Left lung (tissue), 10 donors: ENCODE results near the gene MSH3. TPM values are rescaled to one million over a fixed set of nuclear protein-coding genes. Genes with fewer than 3 reads are reported as not detected.

Experiments
- ATAC-seq: fragments of 200-7000 bp; cut with Tn5 transposase; one replicate; pipeline ENCODE4 v1.9.1; 2020; ENCODE audit warnings: moderate library complexity
- DNase-seq, 4 donors: peaks; one replicate each; pipeline ENCODE4 v3.0.0-alpha.2; 2013 to 2020
- H3K27ac ChIP-seq, 2 donors: fragments of 200-600 bp; sonication (generic) in 1 of 2; one replicate each; pipeline versions ENCODE4 v1.5.0 to v1.8.0; 2020 to 2021
- H3K27me3 ChIP-seq, 2 donors: fragments of 200-600 bp; sonication (generic) in 1 of 2; one replicate each; pipeline versions ENCODE4 v1.5.0 to v1.8.0; 2020 to 2021
- H3K36me3 ChIP-seq, 2 donors: fragments of 200-600 bp; sonication (generic) in 1 of 2; one replicate each; pipeline versions ENCODE4 v1.5.0 to v1.8.0; 2020 to 2021
- H3K4me1 ChIP-seq, 2 donors: fragments of 200-600 bp; one replicate each; pipeline ENCODE4 v1.8.0; 2021
- H3K4me3 ChIP-seq, 2 donors: fragments of 200-600 bp; sonication (generic) in 1 of 2; one replicate each; pipeline versions ENCODE4 v1.5.0 to v1.8.0; 2020 to 2021; ENCODE audit warnings: mild to moderate bottlenecking in 1 of 2
- H3K9me3 ChIP-seq, 2 donors: fragments of 200-600 bp; sonication (generic) in 1 of 2; one replicate each; pipeline versions ENCODE4 v1.5.0 to v1.8.0; 2020 to 2021
- intact Hi-C, 2 donors: fragments of 100-400 bp; cut with DNase I; formaldehyde crosslinking; loops; one replicate each; pipeline versions ENCODE4 v1.11.2 to v1.14.2; 2022
- polyA plus RNA-seq, 6 donors: library from polyadenylated mRNA; unstranded; fragments of 120-200 nt; gene quantifications; one replicate each; pipeline ENCODE4 v1.2.1, GENCODE V29; 2013; ENCODE audit not compliant: insufficient read length in 6 of 6
- total RNA-seq, 2 donors: library from RNA; stranded (reverse); fragmentation: NEBNext Ultra II Directional; extraction: Animal tissue kit (Norgen Biotek cat#: 25700); gene quantifications; one replicate each; pipeline ENCODE4 v1.2.1, GENCODE V29; 2021
- TF ChIP-seq, protein P1 (sequence below), 2 donors: fragments of 200-600 bp; sonication (generic) in 1 of 2; IDR thresholded peaks; one replicate each; pipeline versions ENCODE4 v1.5.0 to v1.8.0; 2021; ENCODE audit warnings: antibody characterized with exemption in 2 of 2
- donor health status: DM: no; HTN: yes; CAD: no.
- donor health status: DM: no; HTN: no; CAD: no.

Gene MSH3
- total and polyA plus RNA-seq, 8 donors = 12.7 to 20.1 (median 16.2) TPM

- ATAC-seq = no peak
These were observed 44.8 kb upstream of the MSH3 start for GRCh38 chr5:80609692-80610091.

GRCh38 chr5:80615266-80615914 is 39.1 kb upstream of the MSH3 start:
- no peak for ATAC-seq
- H3K4me3 ChIP-seq = no peak overlapping the region
- H3K36me3 ChIP-seq = no peaks in the 10 kb centered on the region
- TF ChIP-seq, protein P1, sequence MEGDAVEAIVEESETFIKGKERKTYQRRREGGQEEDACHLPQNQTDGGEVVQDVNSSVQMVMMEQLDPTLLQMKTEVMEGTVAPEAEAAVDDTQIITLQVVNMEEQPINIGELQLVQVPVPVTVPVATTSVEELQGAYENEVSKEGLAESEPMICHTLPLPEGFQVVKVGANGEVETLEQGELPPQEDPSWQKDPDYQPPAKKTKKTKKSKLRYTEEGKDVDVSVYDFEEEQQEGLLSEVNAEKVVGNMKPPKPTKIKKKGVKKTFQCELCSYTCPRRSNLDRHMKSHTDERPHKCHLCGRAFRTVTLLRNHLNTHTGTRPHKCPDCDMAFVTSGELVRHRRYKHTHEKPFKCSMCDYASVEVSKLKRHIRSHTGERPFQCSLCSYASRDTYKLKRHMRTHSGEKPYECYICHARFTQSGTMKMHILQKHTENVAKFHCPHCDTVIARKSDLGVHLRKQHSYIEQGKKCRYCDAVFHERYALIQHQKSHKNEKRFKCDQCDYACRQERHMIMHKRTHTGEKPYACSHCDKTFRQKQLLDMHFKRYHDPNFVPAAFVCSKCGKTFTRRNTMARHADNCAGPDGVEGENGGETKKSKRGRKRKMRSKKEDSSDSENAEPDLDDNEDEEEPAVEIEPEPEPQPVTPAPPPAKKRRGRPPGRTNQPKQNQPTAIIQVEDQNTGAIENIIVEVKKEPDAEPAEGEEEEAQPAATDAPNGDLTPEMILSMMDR (IDR thresholded peaks at IDR 0.05) = no peak
- no peak for DNase-seq
- H3K9me3 ChIP-seq = no peaks in the 10 kb centered on the region
- H3K27ac ChIP-seq = no peak overlapping the region
- intact Hi-C loops = no loop called here
- no peaks in the 10 kb centered on the region for H3K27me3 ChIP-seq
- H3K4me1 ChIP-seq = no peaks in the 10 kb centered on the region

More at GRCh38 chr5:80609692-80610091, 44.8 kb upstream of the MSH3 start:
- Histone ChIP-seq H3K27ac (no peak overlapping the region), H3K36me3 (no peaks in the 10 kb centered on the region), H3K27me3 (no peaks in the 10 kb centered on the region), H3K9me3 (no peaks in the 10 kb centered on the region), H3K4me3 (no peak overlapping the region), H3K4me1 (peaks cover 0 to 8% of the 10 kb centered on the region in 2 donors)
- intact Hi-C loops = no loop called here
- no peak for DNase-seq
- TF ChIP-seq, protein P1 (IDR thresholded peaks at IDR 0.05) = no peak

- TF ChIP-seq, protein P1 (IDR thresholded peaks at IDR 0.05) = no peak
- intact Hi-C loops = no loop called here
- Histone ChIP-seq H3K36me3 (no peaks in the 10 kb centered on the region), H3K4me1 (peaks cover 0 to 7% of the 10 kb centered on the region in 2 donors), H3K27me3 (no peaks in the 10 kb centered on the region), H3K4me3 (no peak overlapping the region), H3K27ac (no peak overlapping the region), H3K9me3 (no peaks in the 10 kb centered on the region)
- ATAC-seq = no peak
- no peak for DNase-seq
These were observed 36.0 kb upstream of the MSH3 start for GRCh38 chr5:80618438-80618837.

DNA sequence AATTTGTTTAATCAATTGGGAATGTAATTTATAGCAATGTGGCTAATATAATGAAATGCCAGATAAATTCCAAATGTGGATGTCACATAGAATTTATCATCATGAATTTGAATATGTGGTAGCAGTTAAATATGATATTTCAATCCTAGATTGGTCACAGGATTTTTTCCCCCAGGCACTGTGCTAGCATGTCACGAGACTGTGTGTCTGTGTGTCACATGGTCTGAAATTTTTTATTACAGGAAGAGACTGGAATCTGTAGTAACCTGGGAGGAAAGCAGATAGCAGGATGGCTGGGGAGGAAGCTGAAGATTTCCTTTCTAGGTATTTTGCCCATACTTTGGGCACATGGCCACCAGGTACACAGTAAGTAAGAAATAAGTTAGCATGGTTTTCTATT is 35.4 kb upstream of the MSH3 start:
- Histone ChIP-seq H3K36me3 (no peaks in the 10 kb centered on the region), H3K4me1 (peaks cover 0 to 14% of the 10 kb centered on the region in 2 donors), H3K27me3 (no peaks in the 10 kb centered on the region), H3K9me3 (no peaks in the 10 kb centered on the region), H3K27ac (no peak overlapping the region), H3K4me3 (no peak overlapping the region)
- intact Hi-C loops = no loop called here
- DNase-seq (no peak), ATAC-seq (no peak)
- TF ChIP-seq, protein P1 (IDR thresholded peaks at IDR 0.05) = no peak

GRCh38 chr5:80620211-80620610 is 34.2 kb upstream of the MSH3 start:
- Histone ChIP-seq H3K36me3 (no peaks in the 10 kb centered on the region), H3K4me3 (no peak overlapping the region), H3K4me1 (peaks cover 0 to 15% of the 10 kb centered on the region in 2 donors), H3K27me3 (no peaks in the 10 kb centered on the region), H3K9me3 (no peaks in the 10 kb centered on the region), H3K27ac (no peak overlapping the region)
- ATAC-seq = peak; percentile 82
- intact Hi-C loops = no loop called here
- peak in 1 of 4 donors; percentile 58 for DNase-seq
- TF ChIP-seq, protein P1 (IDR thresholded peaks at IDR 0.05) = no peak
